ENCODE data around the gene DNAAF5.

- TF ChIP-seq PHTF2 (CRISPR knock-in tag; IDR thresholded peaks at IDR 0.05): no peak
- TF ChIP-seq, protein P1, sequence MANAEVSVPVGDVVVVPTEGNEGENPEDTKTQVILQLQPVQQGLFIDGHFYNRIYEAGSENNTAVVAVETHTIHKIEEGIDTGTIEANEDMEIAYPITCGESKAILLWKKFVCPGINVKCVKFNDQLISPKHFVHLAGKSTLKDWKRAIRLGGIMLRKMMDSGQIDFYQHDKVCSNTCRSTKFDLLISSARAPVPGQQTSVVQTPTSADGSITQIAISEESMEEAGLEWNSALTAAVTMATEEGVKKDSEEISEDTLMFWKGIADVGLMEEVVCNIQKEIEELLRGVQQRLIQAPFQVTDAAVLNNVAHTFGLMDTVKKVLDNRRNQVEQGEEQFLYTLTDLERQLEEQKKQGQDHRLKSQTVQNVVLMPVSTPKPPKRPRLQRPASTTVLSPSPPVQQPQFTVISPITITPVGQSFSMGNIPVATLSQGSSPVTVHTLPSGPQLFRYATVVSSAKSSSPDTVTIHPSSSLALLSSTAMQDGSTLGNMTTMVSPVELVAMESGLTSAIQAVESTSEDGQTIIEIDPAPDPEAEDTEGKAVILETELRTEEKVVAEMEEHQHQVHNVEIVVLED (CRISPR knock-in tag; IDR thresholded peaks at IDR 0.05): no peak
- no peak for TF ChIP-seq ZNF3 (CRISPR knock-in tag; IDR thresholded peaks at IDR 0.05)
- TF ChIP-seq MAZ (CRISPR knock-in tag; conservative IDR thresholded peaks at IDR 0.05 in 1 of 2, IDR thresholded peaks at IDR 0.05 in 1 of 2): no peak
Measured at GRCh38 chr7:765383-765782, 38.9 kb downstream of the DNAAF5 start.

All from K562 (cell line).